ENCODE data around the gene NFYC.

DNA sequence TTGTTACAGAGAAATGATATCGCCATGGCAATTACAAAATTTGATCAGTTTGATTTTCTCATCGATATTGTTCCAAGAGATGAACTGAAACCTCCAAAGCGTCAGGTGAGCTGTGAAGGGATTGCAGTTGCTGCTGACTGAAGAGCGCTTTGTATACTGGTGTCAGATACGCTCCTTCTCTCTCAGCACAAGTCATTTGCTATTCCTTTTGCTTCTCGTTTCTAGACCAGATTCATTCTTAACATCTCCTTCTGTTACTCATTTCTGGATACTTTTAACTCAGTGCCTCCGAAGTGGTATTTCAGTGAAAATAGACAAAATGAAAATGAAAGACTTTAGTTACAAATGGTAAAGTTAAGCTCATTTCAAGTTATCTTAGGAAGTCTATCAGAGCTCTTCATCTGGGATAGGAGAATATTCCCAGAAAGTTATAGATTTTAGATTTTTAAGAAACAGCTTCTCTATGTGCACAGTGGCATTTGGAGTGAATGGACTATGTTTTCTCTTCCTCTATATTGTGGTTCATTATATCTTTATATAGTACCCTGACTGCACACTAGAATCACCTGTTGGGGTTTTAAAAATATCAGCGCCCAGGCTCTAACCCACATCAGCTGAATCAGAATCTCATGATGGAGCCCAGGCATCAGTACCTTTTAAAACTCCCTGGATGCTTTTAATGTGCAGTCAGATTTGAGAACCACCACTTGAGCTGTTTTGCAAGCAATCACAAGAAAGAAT, 61.8 kb downstream of the NFYC start:
- TF ChIP-seq, protein P1, sequence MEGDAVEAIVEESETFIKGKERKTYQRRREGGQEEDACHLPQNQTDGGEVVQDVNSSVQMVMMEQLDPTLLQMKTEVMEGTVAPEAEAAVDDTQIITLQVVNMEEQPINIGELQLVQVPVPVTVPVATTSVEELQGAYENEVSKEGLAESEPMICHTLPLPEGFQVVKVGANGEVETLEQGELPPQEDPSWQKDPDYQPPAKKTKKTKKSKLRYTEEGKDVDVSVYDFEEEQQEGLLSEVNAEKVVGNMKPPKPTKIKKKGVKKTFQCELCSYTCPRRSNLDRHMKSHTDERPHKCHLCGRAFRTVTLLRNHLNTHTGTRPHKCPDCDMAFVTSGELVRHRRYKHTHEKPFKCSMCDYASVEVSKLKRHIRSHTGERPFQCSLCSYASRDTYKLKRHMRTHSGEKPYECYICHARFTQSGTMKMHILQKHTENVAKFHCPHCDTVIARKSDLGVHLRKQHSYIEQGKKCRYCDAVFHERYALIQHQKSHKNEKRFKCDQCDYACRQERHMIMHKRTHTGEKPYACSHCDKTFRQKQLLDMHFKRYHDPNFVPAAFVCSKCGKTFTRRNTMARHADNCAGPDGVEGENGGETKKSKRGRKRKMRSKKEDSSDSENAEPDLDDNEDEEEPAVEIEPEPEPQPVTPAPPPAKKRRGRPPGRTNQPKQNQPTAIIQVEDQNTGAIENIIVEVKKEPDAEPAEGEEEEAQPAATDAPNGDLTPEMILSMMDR (conservative IDR thresholded peaks at IDR 0.05; ENCODE audit: low read length) = no peak
- TF ChIP-seq EZH2phosphoT487 (IDR thresholded peaks at IDR 0.05; ENCODE audit: borderline replicate concordance) = no peak
